NCI-H146 (cell line): ENCODE measurements around the gene SCFD2.
A peak's percentile ranks its signal among the peaks of the same experiment; 100 is the strongest.

Experiments
- DNase-seq: peaks from one replicate; lab custom pipeline; 2025; lab: John Stamatoyannopoulos, UW

SCFD2 gene

DNA sequence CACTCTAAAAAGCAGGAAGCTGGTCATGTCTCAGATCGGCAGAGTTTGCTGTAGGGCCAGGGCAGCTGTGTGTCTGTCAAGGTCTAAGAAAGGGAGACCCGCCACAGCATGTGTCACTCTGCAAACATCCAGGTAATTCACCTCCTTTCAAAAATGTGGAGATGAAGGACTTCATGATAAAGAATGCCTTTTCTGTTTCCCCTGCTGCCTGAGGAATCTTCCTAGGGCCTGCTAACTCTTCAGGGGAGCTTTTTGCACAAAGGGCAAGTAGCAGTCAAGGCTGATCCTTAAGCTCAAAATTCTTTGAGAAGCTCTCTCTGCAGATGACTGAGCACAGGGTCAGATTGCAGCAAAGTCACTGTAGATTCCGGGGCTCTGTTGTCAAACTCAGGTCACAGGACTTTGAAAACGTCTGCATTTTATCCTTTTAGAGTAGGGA lies 482.7 kb downstream of the SCFD2 start:
- no peak for DNase-seq

DNA sequence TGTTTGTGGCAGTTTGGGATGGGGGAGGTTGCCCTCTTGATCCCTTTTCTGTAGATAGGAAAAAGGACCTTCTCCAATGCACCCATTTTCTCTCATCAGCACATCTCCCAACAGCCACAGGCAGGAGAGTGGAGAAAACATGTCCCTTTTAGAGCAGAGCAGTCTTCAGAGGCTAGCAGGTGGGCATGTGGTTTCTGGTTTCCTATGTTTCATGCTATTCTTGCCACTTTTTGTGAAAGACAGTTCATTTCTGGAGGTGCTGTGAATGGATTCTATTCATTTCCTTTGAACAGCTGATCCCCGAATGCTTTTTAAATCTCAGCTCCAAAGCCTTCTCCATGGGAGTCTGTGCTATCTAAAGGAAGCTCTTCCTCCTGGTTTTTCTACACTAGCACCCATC lies 484.9 kb downstream of the SCFD2 start:
- DNase-seq = no peak

DNA sequence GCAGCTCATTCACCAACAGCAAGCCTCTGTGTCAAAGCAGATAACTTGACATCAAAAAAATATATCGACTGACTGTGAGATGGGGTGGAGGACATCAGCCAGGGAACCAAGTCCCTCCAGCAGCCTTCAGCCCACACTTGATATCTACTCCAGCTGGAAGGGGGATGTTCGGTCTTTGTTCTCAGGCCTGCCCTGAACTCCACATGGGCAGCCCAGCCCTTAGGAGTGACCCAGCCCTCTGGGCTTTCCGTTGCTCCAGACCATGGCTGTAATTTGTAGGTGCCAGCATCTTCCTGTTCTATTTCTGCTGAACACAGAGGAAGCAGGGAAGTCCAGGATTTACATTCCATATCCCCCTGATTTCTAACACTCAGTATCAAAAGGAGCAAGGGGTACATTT lies 486.4 kb downstream of the SCFD2 start:
- no peak for DNase-seq

DNA sequence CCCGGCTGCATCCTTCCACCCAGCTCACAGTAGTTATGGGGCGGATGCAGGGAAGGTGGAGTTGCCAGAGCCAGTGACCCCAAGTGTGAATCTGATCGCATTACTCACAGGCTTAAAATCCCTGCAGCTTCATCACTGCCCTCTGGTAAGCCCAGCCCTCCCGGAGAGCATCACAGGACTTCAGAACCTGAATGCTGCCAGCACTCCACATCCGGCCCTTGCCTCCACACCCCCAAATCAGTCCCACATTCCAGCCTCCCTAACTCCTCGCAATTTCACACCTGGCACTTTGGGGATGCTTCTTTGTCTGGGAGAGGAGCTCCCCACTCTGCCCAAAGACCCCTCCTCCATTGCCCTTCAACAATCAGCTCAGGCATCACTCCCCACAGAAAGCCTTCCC lies 488.2 kb downstream of the SCFD2 start:
- DNase-seq = no peak

DNA sequence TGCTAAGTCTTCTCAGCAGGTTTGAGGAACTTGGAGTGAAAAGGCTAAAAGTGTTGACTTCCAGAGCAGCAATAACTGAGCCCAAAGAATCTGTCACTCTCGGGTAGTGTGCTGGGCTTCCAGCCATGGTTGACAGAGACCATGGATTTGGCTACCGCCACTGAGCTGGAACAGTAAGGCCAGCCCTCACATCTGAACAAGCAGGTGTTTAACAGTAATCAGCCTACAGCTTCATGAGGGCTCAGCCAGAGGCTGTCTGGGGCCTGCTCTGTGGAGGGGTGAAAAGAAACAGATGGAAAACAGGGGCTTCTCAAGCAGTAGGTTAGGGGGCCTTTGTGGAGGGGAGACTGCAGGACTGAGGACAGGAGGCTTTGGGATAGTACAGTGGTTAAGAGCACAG lies 488.8 kb downstream of the SCFD2 start:
- DNase-seq = no peak

DNA sequence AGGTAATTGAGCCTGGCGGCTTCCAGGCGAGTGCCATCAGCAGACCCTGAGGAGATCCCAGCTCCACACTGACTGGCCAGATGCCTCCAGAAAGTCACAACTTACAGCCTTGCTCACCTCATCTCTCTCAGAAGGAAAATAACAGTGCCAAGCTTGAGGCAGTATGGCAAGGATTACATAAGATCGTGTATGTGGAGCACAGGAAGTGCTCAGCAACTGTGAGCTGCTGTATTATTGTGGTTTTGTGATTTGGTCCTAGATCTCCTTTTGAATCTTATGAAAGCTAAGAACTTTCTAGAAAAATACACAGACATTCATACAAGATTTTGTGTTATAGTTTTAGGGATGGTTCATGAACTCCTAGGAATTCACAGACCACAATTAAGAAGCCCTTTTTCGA lies 489.8 kb downstream of the SCFD2 start:
- no peak for DNase-seq

DNA sequence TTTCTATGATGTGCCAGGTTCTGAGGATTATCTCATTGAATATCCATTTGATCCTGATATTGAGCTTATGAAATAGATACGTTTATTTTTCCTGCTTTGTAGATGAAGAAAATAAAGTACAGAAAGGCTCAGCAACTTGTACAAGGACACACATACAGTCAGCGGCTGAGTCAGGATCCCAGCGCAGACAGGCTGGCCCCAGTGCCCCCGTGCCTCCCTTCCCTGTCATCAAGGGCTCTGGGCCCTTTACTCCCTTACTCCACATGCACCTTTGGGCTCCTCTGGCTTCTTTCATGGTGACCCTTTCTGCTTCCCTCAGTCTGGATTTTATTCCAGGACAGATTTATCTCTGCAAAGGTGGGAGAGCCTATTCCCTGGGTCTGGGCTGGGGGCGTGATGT lies 490.9 kb downstream of the SCFD2 start:
- no peak for DNase-seq

DNA sequence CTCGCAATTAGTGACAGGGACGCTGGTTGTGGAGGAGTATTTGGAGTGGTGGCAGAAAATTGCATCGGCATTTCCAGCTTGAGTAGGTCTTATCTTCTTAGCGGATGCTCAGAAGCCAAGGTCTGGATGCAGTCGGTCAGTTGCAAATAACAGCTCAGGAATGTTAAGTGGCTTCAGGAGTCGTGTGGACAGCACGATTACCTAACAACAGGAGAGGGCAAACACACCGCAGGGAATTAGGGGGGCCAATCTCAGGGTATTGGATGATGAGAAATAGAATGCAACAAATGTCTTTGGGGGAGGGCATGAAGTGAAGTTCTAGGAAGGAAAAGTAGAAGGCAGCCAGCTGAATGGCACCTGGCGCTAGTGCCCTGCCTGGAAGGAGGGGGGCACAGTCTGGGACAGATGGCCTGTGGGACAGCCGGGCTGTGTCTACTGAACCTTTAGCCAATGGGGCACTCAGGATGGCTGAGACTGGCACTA lies 492.0 kb downstream of the SCFD2 start:
- no peak for DNase-seq

DNA sequence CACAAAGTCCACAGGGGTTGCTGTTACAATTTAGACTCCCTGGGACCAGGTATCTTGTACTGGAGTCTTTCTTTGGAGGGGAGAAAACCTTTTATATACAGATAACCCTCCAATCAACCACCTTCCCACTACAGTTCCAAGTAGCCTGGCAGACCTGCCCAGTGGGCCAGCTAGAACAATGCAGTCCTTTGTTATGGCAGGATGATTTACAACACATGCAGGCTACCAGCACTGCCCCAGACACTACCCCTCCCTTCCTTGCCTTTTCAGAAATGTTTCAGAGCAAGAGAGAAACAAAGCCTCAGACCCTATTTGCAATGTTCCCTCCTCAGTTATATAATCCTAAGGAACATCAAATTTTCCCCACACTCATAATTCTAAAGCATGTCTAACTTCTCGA lies 492.7 kb downstream of the SCFD2 start:
- DNase-seq = no peak

DNA sequence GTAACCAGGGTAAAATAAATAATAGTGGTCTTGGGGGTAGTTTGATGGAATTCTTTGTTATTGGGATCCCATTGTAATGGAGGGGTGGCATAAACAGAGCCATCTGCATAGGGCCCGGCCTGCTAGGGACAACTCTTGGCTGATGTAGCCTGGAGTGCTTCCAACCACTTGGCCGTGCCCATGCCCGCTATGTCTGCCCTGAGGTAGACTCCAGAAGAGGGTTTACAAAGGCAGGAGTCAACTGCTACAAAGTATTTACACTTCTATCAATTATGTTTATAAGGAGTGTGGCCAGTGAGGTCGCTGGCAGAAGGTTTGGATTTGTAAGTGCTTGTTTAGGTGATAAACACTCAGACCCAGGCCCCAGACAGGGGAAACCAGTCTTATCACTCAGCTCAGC lies 495.6 kb downstream of the SCFD2 start:
- no peak for DNase-seq

DNA sequence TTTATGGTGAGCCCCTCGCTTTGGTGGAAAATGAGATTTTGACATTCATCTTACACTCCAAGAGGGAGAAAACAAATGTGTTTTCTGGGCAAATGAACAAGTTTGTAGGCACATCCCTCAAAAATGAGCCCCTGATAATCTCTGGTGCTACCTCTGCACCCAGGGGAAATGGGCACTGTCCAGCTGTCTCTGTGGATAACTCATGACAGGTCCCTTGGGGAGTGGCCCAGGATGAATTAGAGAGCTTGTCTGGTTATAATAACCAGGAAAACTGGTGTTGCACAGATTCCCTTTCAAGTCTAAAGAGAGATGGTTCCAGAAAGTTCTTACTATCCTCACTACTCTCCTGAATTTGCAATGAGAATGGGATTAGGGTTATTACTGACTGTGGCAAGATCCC lies 496.2 kb downstream of the SCFD2 start:
- DNase-seq = no peak

DNA sequence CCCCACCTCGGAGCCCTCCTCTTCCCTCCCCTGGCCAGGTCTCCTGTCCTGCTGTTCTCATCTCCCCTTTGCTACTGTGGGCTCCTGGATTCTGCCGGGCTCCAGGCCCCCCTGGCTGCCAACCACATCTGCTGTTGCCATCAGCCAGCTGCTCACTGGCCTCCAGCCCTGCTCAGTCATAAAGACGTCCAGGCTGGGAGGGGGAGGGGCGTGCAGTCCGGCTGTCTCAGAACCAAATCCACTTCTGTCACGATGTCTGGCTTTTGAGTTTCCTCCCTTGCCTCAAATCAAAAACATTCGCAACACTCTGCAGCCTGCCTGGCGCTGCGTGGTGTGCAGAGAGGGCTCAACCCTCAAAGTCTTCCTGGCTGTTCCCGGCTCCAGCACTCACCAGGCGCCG lies 496.7 kb downstream of the SCFD2 start:
- DNase-seq = no peak

DNA sequence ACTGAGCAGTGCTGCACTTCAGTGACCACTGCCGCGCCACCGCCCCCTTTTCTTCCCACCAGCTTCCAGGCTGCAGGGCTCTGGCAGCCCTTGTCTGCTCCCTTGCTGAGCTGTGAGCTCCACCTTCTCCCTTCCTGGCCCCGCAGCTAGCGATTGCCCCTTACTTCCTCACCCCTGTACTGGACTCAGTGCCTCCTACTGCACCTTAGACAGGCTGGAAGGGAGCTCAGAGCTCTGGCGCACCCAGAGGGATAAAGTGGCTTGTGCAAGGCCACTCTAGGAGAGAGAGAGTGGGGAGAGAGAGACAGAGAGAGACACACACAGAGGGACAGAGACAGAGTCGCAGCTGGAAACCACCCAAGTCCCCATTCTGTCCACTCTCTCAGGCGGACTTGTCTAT lies 497.7 kb downstream of the SCFD2 start:
- no peak for DNase-seq

DNA sequence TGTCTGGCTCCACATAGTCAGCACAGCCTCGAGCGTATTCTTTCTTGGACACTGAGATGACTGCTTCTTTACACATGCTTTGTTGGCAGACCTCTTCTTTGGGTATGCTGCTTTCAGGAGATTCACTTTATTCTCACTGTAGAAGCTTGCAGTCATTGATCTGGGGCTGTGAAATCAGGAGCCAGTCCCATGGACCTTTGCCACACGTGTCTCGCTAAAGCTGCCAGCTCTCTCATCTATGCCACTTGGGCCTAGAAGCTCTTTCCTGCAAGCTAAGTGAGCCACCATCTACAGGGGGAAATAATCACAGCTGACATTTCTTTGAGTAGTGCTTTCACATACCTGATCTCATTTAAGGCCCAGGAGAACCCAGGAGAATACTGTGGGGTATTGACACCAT lies 498.7 kb downstream of the SCFD2 start:
- DNase-seq = no peak

DNA sequence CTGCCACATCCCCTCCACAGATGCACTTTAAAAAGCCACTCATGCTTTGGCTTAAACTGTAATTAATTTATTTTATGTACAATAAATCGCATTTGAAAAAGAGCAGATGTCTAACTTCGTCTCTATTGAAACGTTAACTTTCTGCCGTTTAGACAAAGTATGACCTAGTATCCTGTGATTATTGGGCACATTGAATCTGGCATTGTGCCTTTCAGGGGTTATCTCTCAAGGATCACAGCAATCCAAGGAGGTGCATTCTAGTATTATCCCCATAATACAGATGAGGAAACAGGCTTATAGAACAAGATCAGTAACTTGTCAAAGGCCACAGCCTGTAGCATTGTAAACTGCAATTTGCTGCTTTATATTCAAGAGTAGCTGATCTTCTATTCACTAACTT lies 499.1 kb downstream of the SCFD2 start:
- DNase-seq = no peak

DNA sequence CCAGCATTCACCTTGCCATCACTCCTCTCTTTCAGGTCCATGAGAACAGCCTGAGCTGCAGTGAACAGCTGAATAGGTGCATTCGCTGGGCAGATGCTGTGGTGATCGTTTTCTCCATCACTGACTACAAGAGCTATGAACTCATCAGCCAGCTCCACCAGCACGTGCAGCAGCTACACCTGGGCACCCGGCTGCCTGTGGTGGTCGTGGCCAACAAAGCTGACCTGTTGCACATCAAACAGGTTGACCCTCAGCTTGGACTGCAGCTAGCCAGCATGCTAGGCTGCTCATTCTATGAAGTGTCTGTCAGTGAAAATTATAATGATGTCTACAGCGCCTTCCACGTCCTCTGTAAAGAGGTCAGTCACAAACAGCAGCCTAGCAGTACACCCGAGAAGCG lies 500.6 kb downstream of the SCFD2 start:
- DNase-seq = no peak

DNA sequence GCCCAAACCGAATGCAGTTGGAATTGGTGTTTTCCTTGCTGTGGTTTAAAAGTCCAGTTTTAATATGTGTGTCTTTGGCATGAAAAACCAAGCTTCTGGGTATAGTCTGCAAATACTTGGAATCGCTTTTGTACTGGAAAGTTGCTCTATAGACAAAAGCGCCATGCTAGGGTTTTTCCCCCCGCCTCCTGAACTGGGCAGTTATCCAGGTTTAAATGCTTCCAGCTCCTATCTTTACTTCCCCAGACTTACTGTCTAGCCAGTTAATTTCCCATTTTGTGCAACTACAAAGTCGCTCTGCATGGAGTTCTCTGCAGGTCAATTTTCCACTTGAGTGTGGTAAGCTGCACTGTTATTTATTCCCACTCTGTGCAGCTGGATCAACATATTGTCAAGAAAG lies 501.1 kb downstream of the SCFD2 start:
- DNase-seq = no peak

DNA sequence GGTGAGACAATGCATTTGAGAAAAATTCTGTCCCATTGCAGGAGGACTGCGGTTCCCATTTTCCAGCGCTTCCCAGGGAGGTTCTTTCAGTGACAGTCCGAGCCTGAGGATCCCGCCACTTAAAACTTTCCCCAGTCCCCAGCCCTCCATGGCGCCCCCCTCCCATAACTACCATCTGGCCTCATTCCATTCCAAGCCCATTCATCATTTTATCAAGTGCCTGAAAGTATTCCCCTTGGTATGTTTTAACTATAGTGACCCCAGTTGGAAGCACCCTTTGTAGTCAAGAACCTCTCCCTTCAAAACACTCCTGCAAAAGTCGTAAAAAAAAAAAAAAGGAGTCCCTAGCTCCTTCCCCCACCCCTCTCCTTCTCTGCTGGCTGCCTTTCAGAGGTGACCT lies 502.5 kb downstream of the SCFD2 start:
- no peak for DNase-seq

DNA sequence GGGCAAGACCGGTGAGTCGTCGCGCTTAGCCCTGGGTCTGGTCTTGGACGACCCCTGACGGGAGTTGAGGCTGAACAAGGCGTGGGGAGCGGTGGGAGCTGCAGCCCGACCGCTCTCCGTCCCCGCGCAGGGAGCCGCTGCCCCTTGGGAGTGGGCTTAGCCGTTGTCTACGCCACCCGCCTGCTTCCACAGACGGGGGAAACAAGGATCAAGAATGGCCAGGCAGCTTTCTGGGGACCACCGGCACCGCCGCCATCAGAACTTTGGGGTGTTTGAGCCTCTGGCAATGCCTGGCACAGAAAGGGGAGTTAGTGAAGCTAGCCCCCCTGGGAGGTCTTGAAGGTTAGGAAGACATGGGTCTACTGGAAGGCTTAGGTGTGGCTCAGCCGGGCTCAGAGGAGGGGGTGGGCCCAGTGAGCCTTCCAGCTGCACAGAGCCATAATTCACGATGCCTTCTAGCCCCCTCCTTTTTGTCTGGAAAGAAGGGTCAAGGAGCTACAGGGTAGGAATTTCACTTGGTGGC lies 503.2 kb downstream of the SCFD2 start:
- peak; percentile 38 for DNase-seq

DNA sequence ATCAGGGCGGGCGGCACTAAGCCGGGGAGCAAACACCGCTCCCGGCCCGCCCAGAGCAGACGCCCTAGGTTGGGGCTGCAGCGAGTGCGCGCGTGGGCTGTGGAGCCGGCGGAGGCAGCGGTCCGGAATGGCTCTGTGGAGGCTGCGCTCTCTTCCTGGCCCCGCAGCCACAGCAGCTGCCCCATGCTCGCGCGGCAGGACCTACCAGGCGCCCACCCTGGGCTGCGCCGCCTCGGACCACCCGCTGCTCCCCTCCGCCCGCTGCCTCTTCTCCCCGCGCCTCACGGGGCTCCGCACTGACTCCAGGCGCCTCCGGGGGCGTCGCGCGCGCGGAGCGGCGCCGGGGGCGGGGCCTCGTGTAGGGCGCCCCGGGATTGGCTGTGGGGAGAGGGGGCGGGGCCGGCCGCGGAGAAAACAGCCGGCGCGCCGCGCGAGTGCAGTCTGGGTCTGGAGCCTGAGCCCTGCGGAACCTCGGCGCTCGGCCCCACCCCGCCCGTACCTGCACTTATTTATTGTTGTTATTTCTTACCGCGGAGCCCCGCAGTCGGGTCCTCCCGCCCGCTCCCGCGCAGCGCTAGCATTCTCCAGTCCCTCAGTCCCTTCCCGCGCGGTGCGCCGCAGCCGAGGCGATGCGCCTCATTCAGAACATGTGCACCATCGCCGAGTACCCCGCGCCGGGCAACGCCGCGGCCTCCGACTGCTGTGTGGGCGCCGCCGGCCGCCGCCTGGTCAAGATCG lies 503.8 kb downstream of the SCFD2 start, which contains the start of gene RASL11B:
Gene RASL11B (plus strand): TSS at position 439 of the 738 bp plus-strand sequence. CDS start 191 bp downstream, at position 630.
- DNase-seq = peak; percentile 90

DNA sequence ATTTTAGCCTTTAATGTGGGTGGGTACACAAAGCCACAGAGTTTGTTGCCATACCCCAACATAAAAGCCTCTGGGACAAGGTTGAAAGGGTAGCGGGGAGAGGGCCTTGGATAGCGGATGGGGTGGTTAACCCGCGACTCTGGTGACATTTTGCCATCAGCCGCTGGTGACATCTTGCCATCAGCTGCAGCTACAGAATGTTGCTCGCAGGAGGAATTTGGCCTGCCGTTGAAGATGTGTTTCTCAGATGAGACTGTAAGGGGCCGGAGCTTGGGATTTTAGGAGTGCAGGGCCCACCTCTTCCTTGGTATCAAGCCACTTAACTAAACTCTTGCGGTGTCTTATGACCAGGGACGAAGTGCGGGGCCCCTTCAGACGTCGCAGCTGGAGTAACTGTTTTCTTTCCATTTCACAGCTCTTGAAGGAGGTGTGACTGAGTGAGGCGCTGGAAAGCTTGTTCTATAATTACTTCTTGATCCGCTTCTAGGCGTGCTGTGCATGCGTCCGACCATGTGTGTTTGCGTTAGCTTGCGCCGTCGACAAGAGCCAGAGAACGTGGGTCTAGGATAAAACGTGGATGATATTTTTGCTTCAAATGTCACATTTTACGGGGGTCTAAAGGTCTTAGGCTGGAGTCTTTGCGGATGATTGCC lies 504.6 kb downstream of the SCFD2 start:
- peak; percentile 54 for DNase-seq

DNA sequence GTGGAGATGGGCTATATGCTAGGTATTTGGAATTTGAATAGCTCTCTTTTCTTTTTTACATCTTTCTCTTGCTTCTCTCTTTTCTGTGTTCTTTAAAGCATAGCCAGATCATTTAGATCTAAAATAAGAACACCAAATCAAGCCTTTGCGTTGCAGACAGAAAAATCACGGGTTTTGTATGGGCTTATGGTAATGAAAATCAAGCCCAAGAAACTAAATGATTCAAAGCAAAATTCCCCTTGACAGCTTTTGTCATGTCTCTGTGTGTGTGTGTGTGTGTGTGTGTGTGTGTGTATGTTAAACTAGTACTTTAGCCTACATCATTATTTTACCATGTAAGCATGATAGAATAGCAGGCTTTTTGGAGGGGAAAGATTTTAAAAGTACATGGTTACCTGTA lies 505.5 kb downstream of the SCFD2 start:
- DNase-seq = no peak

DNA sequence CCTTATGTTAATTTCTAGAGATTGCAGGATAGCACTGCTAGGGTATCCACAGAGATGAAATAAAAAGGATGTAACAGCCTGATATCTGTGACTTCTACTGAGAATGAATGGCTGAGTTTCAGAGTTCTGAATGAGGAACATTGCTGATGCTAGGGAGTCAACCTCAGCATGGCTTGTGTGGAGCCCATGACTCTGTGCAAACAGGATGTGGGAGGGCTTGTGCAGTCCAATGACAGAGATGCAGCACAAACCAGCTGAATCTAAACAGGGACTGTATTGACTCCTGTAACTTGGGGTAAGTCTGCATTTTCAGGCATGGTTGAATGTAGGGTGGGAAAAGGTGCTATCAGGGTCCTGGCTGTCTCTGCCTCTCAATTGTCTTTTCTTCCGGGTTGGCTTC lies 509.1 kb downstream of the SCFD2 start:
- DNase-seq = no peak
